ENCODE data around the gene HSD11B2. TPM values are rescaled to one million over a fixed set of nuclear protein-coding genes. Genes with fewer than 3 reads are reported as not detected.

Gene HSD11B2
- total RNA-seq, 1 experiment from 2014 or later, result 5.3 TPM

- Histone ChIP-seq H3K9me2 (ENCODE audit: insufficient read depth) (no peaks in the 10 kb centered on the region), H3K79me2 (ENCODE audit: low read depth) (no peaks in the 10 kb centered on the region), H3K4me2 (no peak overlapping the region), H3K4me1 (replicated peaks; ENCODE audit: insufficient read depth) (no peaks in the 10 kb centered on the region), H3K9me3 (ENCODE audit: insufficient read depth, low read depth) (no peaks in the 10 kb centered on the region), H3F3A (ENCODE audit: insufficient read depth, low read depth) (no peaks in the 10 kb centered on the region), H3K36me3 (ENCODE audit: low read depth) (no peaks in the 10 kb centered on the region), H4K20me1 (ENCODE audit: insufficient read depth) (peaks cover 5% of the 10 kb centered on the region), H3K27ac (no peak overlapping the region), H2AFZ (no peak overlapping the region), H3K4me3 (no peak overlapping the region), H3K27me3 (ENCODE audit: insufficient read depth, low read depth) (no peaks in the 10 kb centered on the region)
- ChIA-PET POLR2A (ENCODE audit: unreplicated experiment) (interaction anchor here (0.5 kb wide), 1 partner anchor 242 kb away, joined by 19 read pairs; no protein-coding TSS in a partner anchor), CTCF (interaction anchor here (0.5 to 0.8 kb wide), 3 partner anchors 10 to 181 kb away, joined by 4 to 8 read pairs (median 5); no protein-coding TSS in a partner anchor)
- TF ChIP-seq EZH2 (IDR thresholded peaks at IDR 0.05; ENCODE audit: low read depth) (no peak), CTCF (conservative IDR thresholded peaks at IDR 0.05) (no peak)
- peak in 1 of 2 experiments; percentile 8 for DNase-seq
- intact Hi-C loops (cut with micrococcal nuclease; ENCODE audit: unreplicated experiment), result no loop called here
- no TSS peak for BruUV-seq (replicated peaks)
These were observed 11.0 kb downstream of the HSD11B2 start for GRCh38 chr16:67441907-67442306.

- ChIA-PET CTCF (interaction anchor here (0.5 to 1.1 kb wide), 3 partner anchors 14 to 182 kb away, joined by 3 to 5 read pairs (median 4); partner anchors contain the start of genes KCTD19 and LRRC36), POLR2A (ENCODE audit: unreplicated experiment) (no interaction called here)
- no peak for TF ChIP-seq CTCF (conservative IDR thresholded peaks at IDR 0.05)
- H4K20me1 ChIP-seq (ENCODE audit: insufficient read depth), result peaks cover 5% of the 10 kb centered on the region
- no peak overlapping the region for H2AFZ ChIP-seq
- no peak overlapping the region for H3K27ac ChIP-seq
- H3K79me2 ChIP-seq (ENCODE audit: low read depth), result no peaks in the 10 kb centered on the region
- H3K36me3 ChIP-seq (ENCODE audit: low read depth), result no peaks in the 10 kb centered on the region
- H3K9me2 ChIP-seq (ENCODE audit: insufficient read depth), result no peaks in the 10 kb centered on the region
- no peak overlapping the region for H3K4me2 ChIP-seq
- H3K4me3 ChIP-seq, result no peak overlapping the region
- no TSS peak for BruUV-seq (replicated peaks)
- peak in 1 of 2 experiments; percentile 3 for DNase-seq
- H3K9me3 ChIP-seq (ENCODE audit: insufficient read depth, low read depth), result no peaks in the 10 kb centered on the region
- H3K4me1 ChIP-seq (replicated peaks; ENCODE audit: insufficient read depth), result no peaks in the 10 kb centered on the region
- H3K27me3 ChIP-seq (ENCODE audit: insufficient read depth, low read depth), result no peaks in the 10 kb centered on the region
- intact Hi-C loops (cut with micrococcal nuclease; ENCODE audit: unreplicated experiment), result no loop called here
- H3F3A ChIP-seq (ENCODE audit: insufficient read depth, low read depth), result no peaks in the 10 kb centered on the region
These were observed 11.8 kb downstream of the HSD11B2 start for GRCh38 chr16:67442581-67443255.

- POLR2A ChIA-PET (ENCODE audit: unreplicated experiment), result no interaction called here
- CTCF ChIA-PET, result interaction anchor here (0.6 to 1.1 kb wide), 2 partner anchors 15 to 117 kb away, joined by 3 to 4 read pairs; partner anchors contain the start of genes KCTD19 and LRRC36
These were observed 12.3 kb downstream of the HSD11B2 start for GRCh38 chr16:67443265-67443664.

More at GRCh38 chr16:67443265-67443664, 12.3 kb downstream of the HSD11B2 start:
- Histone ChIP-seq H3K27ac (no peak overlapping the region), H4K20me1 (ENCODE audit: insufficient read depth) (peaks cover 5% of the 10 kb centered on the region), H3K9me2 (ENCODE audit: insufficient read depth) (no peaks in the 10 kb centered on the region), H3K36me3 (ENCODE audit: low read depth) (no peaks in the 10 kb centered on the region), H3K9me3 (ENCODE audit: insufficient read depth, low read depth) (no peaks in the 10 kb centered on the region), H3K27me3 (ENCODE audit: insufficient read depth, low read depth) (no peaks in the 10 kb centered on the region), H3K4me2 (no peak overlapping the region), H2AFZ (no peak overlapping the region), H3K4me3 (no peak overlapping the region), H3K79me2 (ENCODE audit: low read depth) (no peaks in the 10 kb centered on the region), H3K4me1 (replicated peaks; ENCODE audit: insufficient read depth) (no peaks in the 10 kb centered on the region), H3F3A (ENCODE audit: insufficient read depth, low read depth) (no peaks in the 10 kb centered on the region)
- intact Hi-C loops (cut with micrococcal nuclease; ENCODE audit: unreplicated experiment), result no loop called here
- no peak for DNase-seq
- BruUV-seq (replicated peaks), result no TSS peak
- TF ChIP-seq EZH2 (IDR thresholded peaks at IDR 0.05; ENCODE audit: low read depth), result no peak
- TF ChIP-seq CTCF (conservative IDR thresholded peaks at IDR 0.05), result no peak

All from PC-9 (cell line).